Measurements from ENCODE around the gene VMP1.
"Not testable (repeated sequence)": the region's sequence is repeated elsewhere in the genome, so short reads cannot be mapped to it uniquely, and the experiment has no call there.

Gene VMP1

GRCh38 chr17:59842901-59843652 is 135.6 kb downstream of the VMP1 start:
- DNase-seq = peak; percentile 29

- peak; percentile 47 for DNase-seq
Observed at GRCh38 chr17:59844884-59845594, 137.6 kb downstream of the VMP1 start.

DNA sequence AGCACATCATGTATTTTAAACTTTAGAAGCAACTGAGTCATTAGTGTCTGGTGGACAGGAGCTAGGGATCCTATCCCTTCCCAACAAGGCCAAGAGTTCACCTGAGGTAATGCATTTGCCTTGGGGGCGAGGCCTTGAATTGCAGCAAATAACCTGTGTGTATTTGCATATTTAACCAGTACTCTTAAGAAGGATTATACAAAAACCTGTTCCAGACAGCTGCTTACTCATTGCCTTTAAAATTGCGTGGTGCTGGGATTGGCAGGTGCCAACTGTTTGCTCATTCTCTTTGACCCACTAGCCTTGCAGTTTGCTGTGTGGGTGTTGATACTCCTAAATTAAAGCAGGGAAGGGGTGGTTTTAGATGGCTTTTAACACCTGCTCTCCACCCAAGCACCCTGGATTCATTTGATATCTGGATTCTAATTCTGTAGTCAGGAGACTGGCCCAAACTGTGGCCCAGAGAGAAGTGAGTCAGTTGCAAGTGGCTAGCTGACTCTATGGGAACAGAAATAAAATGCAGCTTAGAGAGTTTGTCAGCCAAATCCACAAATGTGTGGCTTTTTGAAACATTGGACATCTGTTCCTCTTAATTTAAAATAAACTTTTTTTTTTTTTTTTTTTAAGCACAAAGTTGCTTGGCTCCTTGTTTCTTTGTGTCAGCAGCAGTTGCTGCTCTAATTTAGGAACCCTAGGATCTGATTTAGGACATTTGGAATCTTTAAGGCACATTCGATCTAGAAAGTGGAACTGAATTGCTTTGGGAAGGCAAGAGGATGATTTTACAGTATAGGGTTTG is 138.3 kb downstream of the VMP1 start:
- DNase-seq = peak; percentile 96

- peak; percentile 82 for DNase-seq
Observed at GRCh38 chr17:59846394-59847165, 139.1 kb downstream of the VMP1 start.

DNA sequence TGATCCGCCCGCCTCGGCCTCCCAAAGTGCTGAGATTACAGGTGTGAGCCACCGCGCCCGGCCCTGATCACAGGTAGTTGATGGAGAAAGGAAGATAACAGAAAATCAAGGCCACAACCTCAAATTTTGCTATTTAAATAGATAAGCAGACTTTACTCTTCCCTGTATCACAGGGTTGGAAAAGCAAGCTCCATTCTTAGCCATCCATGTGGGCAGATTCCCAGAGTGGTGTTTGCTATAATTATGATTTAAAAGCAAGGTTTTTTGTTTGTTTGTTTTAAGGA is 140.9 kb downstream of the VMP1 start:
- DNase-seq = no peak

DNA sequence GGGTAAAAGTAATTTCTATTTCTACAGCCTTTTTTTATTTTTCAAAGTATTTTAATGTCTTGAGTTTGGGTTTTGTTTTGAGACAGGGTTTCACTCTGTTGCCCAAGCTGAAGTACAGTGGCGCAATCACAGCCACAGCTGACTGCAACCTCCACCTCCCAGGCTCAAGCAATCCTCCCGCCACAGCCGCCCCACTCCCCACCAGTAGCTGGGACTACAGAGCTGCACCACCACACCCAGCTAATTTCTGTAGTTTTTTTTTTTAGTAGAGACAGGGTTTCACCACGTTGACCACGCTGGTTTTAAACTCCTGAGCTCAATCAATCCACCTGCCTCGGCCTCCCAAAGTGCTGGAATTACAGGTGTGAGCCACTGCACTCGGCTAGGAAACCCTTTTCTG is 141.3 kb downstream of the VMP1 start:
- no peak for DNase-seq

- not testable (repeated sequence) for DNase-seq
Observed at GRCh38 chr17:59850311-59850710, 142.9 kb downstream of the VMP1 start.

DNA sequence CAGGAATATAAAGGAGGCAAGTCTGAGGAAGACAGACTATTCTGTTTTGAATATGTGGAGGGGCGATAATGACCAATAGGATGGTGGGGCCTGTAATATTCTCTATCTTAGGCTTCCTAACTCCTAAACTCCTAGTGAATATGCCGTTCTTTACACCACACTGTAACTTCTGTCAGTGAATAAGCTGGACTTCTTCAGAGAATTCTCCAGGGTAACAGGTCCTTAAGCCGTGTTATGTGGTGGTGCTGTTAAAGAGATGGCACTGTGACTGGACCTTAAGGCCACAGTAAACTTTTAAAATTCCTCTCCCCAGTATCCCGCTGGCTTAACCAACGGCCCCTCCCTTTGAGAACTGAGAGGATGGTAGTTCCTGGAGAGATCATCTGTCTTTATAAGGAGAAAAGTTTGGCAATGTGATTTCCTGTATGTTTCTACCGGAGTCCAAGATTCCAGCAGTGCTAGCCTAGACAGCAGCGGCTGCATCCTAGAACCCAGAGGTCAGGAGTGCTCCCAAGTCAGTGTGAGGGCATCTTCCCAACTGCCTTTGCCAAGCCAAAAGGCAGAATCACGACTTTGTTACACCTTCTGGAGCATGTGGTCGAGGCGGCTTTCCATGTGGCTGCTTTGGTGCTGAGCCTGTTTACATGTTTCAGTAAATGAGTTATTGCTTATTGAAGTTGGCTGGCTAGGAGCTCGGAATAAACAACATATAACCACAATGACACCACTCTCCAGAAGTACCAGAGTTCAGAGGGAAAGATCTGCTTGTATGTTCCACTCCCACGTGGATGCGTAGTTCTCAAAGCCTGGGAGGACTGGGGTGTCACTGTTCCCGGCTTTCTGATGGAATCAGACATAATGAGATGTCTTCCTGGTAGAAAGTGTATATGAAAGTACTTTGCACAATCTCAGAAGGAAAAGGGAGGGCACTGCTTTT is 144.3 kb downstream of the VMP1 start:
- DNase-seq = no peak

- DNase-seq = not testable (repeated sequence)
Observed at GRCh38 chr17:59852847-59853167, 145.4 kb downstream of the VMP1 start.

GRCh38 chr17:59853168-59853918 is 145.9 kb downstream of the VMP1 start:
- DNase-seq = peak; percentile 93

DNA sequence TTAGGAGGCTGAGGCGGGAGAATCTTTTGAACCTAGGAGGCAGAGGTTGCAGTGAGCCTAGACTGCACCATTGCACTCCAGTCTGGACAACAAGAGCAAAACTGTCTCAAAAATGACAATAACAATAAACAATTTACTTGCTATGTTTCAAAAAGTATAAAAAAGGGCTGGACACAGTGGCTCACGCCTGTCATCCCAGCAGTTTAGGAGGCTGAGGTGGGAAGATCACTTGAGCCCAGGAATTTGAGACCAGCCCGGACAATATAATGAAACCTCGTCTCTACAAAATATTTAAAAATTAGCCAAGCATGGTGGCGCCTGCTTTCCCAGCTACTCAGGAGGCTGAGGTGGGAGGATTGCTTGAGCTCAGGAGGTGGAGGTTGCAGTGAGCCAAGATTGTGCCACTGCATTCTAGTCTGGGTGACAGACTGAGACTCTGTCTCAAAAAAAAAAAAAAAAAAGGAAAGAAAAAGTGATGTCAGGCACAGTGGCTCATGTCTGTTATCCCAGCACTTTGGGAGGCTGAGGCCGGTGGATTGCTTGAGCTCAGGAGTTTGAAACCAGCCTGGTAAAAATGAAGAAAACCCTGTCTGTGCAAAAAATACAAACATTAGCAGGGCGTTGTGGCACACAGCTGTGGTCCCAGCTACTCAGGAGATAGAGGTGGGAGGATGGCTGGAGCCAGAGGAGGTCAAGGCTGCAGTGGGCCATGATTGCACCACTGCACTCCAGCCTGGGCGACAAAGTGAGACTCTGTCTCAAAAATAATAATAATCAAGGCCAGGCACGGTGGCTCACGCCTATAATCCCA is 146.7 kb downstream of the VMP1 start:
- not testable (repeated sequence) for DNase-seq

GRCh38 chr17:59856859-59857794 is 149.7 kb downstream of the VMP1 start:
- no peak for DNase-seq

GRCh38 chr17:59858167-59858816 is 150.8 kb downstream of the VMP1 start:
- no peak for DNase-seq

GRCh38 chr17:59858932-59859331 is 151.5 kb downstream of the VMP1 start:
- DNase-seq = no peak

- DNase-seq = peak; percentile 16
Observed at GRCh38 chr17:59859444-59860025, 152.1 kb downstream of the VMP1 start.

GRCh38 chr17:59863616-59864015 is 156.2 kb downstream of the VMP1 start:
- DNase-seq = no peak

DNA sequence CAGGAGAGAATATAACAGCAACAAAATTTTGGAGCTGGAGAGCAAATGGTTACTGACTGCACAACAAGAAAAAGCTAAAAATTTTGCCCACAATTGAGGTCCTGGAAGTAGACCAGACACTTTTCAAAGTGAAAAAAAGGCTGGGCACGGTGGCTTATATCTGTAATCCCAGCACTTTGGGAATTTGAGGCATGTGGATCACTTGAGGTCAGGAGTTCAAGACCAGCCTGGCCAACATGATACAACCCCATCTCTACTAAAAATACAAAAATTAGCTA is 162.4 kb downstream of the VMP1 start:
- DNase-seq = no peak

DNA sequence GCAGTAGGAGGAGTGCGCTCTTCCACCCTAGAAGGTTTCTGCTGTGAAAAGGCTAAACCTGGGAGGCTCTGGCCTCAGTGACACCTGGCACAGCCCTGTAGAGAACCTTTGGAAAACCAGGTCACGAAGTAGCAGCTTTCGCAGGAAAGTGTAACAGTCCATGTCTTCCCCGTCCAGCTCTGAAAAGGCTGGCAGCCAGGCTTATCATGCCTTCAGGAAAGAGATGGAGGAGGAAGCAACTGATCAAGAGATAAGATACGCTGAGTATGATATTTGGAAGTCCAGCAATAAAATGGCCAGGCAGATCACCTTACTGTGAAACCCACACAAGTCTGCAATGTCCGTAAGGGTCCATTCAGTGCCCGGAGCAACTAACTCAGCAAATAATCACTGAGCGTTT is 163.0 kb downstream of the VMP1 start:
- DNase-seq = no peak

DNA sequence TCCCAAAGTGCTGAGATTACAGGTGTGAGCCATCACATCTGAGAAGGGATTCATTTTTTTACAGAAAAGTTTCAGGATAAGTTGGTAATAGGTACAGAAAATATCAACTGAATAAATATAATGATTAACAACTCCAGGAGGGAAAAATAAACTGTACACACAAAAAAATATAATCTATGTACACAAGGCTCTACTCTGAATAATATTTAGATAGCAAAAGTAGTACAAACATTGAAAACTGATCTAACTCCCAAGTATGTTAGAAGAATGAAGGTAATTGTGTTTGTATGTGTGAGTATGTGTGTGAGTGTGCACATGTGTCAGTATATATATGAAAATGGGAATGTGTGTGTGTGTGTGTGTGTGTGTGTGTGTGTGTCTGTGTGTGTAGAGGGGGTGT is 164.9 kb downstream of the VMP1 start:
- no peak for DNase-seq
